H1 (cell line): ENCODE results near the gene DHX34. TPM values are rescaled to one million over a fixed set of nuclear protein-coding genes. Genes with fewer than 3 reads are reported as not detected.

ENCODE experiments used
- ASH2L ChIP-seq: fragments of 200-600, 300-600 bp; sonication (generic); IDR thresholded peaks from one replicate; pipeline ENCODE4 v1.7.1; 2017; ENCODE audit warnings: low read length
- CHD1 ChIP-seq: IDR thresholded peaks from 2 replicates; pipeline ENCODE4 v1.6.1; 2012; ENCODE audit warnings: low read depth, low read length, improper control_type of control experiment
- EP300 ChIP-seq, 2 experiments: IDR thresholded peaks; 1 replicate in 1 of 2; 2 replicates in 1 of 2; pipeline ENCODE4 v1.6.1; 2011 to 2012; ENCODE audit warnings: low read depth in 2 of 2, low read length in 2 of 2, mild to moderate bottlenecking in 2 of 2, borderline replicate concordance in 1 of 2, inconsistent platforms in 1 of 2, moderate library complexity in 1 of 2
- GTF2F1 ChIP-seq: IDR thresholded peaks from 2 replicates; pipeline ENCODE4 v1.6.1; 2012; ENCODE audit warnings: low read depth, low read length, improper control_type of control experiment, borderline replicate concordance
- KDM4A ChIP-seq: IDR thresholded peaks from one replicate; pipeline ENCODE4 v1.7.1; 2012; ENCODE audit warnings: low read depth, mild to moderate bottlenecking, moderate library complexity, low read length, inconsistent platforms; ENCODE audit not compliant: severe bottlenecking
- KDM5A ChIP-seq: fragments of 200-600 bp; IDR thresholded peaks from 2 replicates; pipeline ENCODE4 v1.7.1; 2012; ENCODE audit warnings: mild to moderate bottlenecking, low read length, inconsistent platforms, mixed read lengths
- NANOG ChIP-seq: IDR thresholded peaks from 2 replicates; pipeline ENCODE4 v1.6.1; 2011; ENCODE audit warnings: low read length, low read depth, mild to moderate bottlenecking, inconsistent platforms; ENCODE audit not compliant: insufficient read depth, poor library complexity, severe bottlenecking
- NRF1 ChIP-seq: IDR thresholded peaks from 2 replicates; pipeline ENCODE4 v1.6.1; 2011; ENCODE audit warnings: mild to moderate bottlenecking, low read depth, low read length, improper control_type of control experiment
- POLR2A ChIP-seq, 2 experiments: IDR thresholded peaks; 1 replicate in 1 of 2; 2 replicates in 1 of 2; pipeline ENCODE4 v1.6.1; 2011; ENCODE audit warnings: low read depth in 2 of 2, low read length in 2 of 2, mild to moderate bottlenecking in 2 of 2; ENCODE audit errors: control extremely low read depth in 1 of 2
- POLR2AphosphoS5 ChIP-seq: IDR thresholded peaks from 2 replicates; pipeline ENCODE4 v1.6.1; 2011; ENCODE audit warnings: low read depth, low read length
- SIN3A ChIP-seq, 2 experiments: IDR thresholded peaks in 1 of 2; conservative IDR thresholded peaks in 1 of 2; 2 replicates each; pipeline ENCODE4 v1.6.1; 2011 to 2012; ENCODE audit warnings: low read length in 2 of 2, improper control_type of control experiment in 1 of 2, low read depth in 1 of 2, mild to moderate bottlenecking in 1 of 2
- SIX5 ChIP-seq: IDR thresholded peaks from 2 replicates; pipeline ENCODE4 v1.6.1; 2011; ENCODE audit warnings: mild to moderate bottlenecking, low read depth, low read length
- SP1 ChIP-seq: IDR thresholded peaks from 2 replicates; pipeline ENCODE4 v1.6.1; 2011; ENCODE audit warnings: low read depth, low read length
- SP2 ChIP-seq: IDR thresholded peaks from 2 replicates; pipeline ENCODE4 v1.6.1; 2012; ENCODE audit warnings: mild to moderate bottlenecking, low read length, inconsistent platforms
- TAF1 ChIP-seq: IDR thresholded peaks from 2 replicates; pipeline ENCODE4 v1.6.1; 2011; ENCODE audit warnings: mild to moderate bottlenecking, low read depth, low read length
- TBP ChIP-seq: IDR thresholded peaks from 2 replicates; pipeline ENCODE4 v1.6.1; 2011; ENCODE audit warnings: low read depth, low read length, improper control_type of control experiment
- TEAD4 ChIP-seq: IDR thresholded peaks from 2 replicates; pipeline ENCODE4 v1.6.1; 2012; ENCODE audit warnings: low read depth, low read length, inconsistent platforms, mixed read lengths
- polyA plus RNA-seq, 7 experiments: library from polyadenylated mRNA; depleted of rRNA in 3 of 7; stranded (reverse) in 5 of 7; unstranded in 2 of 7; fragments of >200 nt in 5 of 7; fragments of 200-250 nt in 2 of 7; gene quantifications; 1 replicate in 5 of 7; 2 replicates in 1 of 7; 4 replicates in 1 of 7; pipeline versions ENCODE4 v1.2.1 to v1.2.3, GENCODE V29; 2011 to 2013; ENCODE audit warnings: missing spikeins in 2 of 7, mixed read lengths in 2 of 7
- total RNA-seq: library from RNA; stranded (reverse); fragmentation: NEBNext Ultra II Directional; extraction: Animal tissue kit (Norgen Biotek cat#: 25700); gene quantifications from 2 replicates; pipeline ENCODE4 v1.2.1, GENCODE V29; 2021
- TF ChIP-seq, protein P1 (sequence below): IDR thresholded peaks from 2 replicates; pipeline ENCODE4 v1.6.1; 2012; ENCODE audit warnings: low read length, inconsistent platforms
- TF ChIP-seq, protein P2 (sequence below): IDR thresholded peaks from 2 replicates; pipeline ENCODE4 v1.6.1; 2011; ENCODE audit warnings: low read length, improper control_type of control experiment
- TF ChIP-seq, protein P3 (sequence below): IDR thresholded peaks from 2 replicates; pipeline ENCODE4 v1.6.1; 2012; ENCODE audit warnings: inconsistent platforms

Gene DHX34
- total and polyA plus RNA-seq, 2 of the 8 experiments (the other 6 are each of a cell fraction or from before 2014, with no cell fraction given) = 17.5 to 24.3 TPM

DNA sequence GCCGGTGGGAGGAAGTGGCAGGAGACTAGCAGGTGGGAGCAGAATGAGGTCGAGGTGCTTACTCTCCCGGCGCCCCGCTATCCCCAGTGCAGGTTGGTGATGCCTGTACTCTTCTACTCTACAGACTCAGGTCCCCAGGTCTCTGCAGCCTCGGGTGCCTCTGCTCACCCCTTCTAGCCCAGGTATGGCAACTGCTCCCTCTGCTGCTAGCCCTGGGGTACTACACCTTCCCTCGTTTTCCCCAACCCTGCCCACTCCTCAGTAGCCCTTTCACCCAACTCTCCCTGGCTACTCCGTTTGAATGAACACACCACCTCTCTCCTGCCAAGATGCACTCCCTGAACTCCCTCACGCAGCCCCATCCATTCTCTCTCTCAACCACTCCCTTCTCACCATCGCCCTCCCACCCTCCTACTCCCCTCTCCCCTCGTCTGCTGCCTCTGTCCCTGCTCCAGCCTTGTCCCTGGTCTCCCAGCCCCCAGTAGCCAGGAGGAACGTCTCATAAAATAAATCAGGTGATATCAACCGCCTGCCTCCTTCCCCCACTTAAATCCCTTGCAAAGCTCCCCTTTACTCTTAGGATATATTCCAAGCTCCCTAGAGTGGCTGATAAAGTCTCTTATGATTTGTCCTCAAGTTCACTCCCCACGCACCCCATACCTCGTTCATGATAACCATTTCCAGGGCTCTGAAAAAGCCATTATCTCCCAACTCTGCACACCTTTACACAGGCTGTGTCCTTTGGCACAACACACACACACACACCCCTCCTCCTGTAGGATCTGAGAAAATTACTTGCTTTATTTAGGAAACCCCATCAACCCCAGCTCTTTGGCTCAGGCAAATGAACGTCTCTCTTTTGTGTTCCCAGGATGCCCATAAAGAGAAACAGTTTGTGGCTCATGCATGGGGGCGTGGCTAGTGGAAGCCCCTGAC, 78.4 kb downstream of the DHX34 start (continued):
- no peak for TF ChIP-seq EP300 (IDR thresholded peaks at IDR 0.05; ENCODE audit: borderline replicate concordance in 1 of 2, low read depth in 2 of 2, low read length in 2 of 2)
- TF ChIP-seq TAF1 = 0 out of 2 replicates have a peak, but pooled peaks have one; percentile 16
- 0 out of 3 replicates have a peak, but pooled peaks of 1 of the 2 experiments have one; percentile 21 for TF ChIP-seq POLR2A (IDR thresholded peaks at IDR 0.05; ENCODE audit: control extremely low read depth in 1 of 2, low read depth in 2 of 2, low read length in 2 of 2)
- TF ChIP-seq, protein P1, sequence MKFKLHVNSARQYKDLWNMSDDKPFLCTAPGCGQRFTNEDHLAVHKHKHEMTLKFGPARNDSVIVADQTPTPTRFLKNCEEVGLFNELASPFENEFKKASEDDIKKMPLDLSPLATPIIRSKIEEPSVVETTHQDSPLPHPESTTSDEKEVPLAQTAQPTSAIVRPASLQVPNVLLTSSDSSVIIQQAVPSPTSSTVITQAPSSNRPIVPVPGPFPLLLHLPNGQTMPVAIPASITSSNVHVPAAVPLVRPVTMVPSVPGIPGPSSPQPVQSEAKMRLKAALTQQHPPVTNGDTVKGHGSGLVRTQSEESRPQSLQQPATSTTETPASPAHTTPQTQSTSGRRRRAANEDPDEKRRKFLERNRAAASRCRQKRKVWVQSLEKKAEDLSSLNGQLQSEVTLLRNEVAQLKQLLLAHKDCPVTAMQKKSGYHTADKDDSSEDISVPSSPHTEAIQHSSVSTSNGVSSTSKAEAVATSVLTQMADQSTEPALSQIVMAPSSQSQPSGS = 0 out of 2 replicates have a peak, but pooled peaks have one; percentile 6
- peak; percentile 3 for TF ChIP-seq KDM4A
- TF ChIP-seq ASH2L = no peak
- TF ChIP-seq, protein P2, sequence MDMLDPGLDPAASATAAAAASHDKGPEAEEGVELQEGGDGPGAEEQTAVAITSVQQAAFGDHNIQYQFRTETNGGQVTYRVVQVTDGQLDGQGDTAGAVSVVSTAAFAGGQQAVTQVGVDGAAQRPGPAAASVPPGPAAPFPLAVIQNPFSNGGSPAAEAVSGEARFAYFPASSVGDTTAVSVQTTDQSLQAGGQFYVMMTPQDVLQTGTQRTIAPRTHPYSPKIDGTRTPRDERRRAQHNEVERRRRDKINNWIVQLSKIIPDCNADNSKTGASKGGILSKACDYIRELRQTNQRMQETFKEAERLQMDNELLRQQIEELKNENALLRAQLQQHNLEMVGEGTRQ = no peak
- no peak for TF ChIP-seq NRF1
- no peak for TF ChIP-seq NANOG
- no peak for TF ChIP-seq SP2
- peak; percentile 21; the same call in 1 of the 2 replicates for TF ChIP-seq POLR2AphosphoS5
- TF ChIP-seq SIN3A (conservative IDR thresholded peaks at IDR 0.05 in 1 of 2, IDR thresholded peaks at IDR 0.05 in 1 of 2; ENCODE audit: low read depth in 1 of 2, low read length in 2 of 2) = peak; percentile 76 to 85; a peak in 3 of 4 replicates
- TF ChIP-seq KDM5A = no peak
- TF ChIP-seq TEAD4 = peak; percentile 58
- no peak for TF ChIP-seq GTF2F1
- TF ChIP-seq SIX5 = no peak
- no peak for TF ChIP-seq CHD1
- TF ChIP-seq TBP = peak; percentile 55
- TF ChIP-seq, protein P3, sequence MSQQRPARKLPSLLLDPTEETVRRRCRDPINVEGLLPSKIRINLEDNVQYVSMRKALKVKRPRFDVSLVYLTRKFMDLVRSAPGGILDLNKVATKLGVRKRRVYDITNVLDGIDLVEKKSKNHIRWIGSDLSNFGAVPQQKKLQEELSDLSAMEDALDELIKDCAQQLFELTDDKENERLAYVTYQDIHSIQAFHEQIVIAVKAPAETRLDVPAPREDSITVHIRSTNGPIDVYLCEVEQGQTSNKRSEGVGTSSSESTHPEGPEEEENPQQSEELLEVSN = no peak
- TF ChIP-seq SP1 = peak; percentile 72
